GM15510 (cell line): ENCODE measurements around the gene NKAIN4.

Experiments
- POLR2A ChIP-seq: IDR thresholded peaks from 3 replicates; pipeline ENCODE4 v1.6.1; 2011; ENCODE audit warnings: borderline replicate concordance; ENCODE audit not compliant: insufficient read length; ENCODE audit errors: extremely low read depth

NKAIN4 gene

GRCh38 chr20:63272105-63273058 lies 18.1 kb upstream of the NKAIN4 start, which contains the start of gene ARFGAP1:
Gene ARFGAP1, plus strand, starts transcription at chr20:63272813. Its CDS starts 2,768 bp downstream, at chr20:63275581.
- peak; percentile 85 for TF ChIP-seq POLR2A

GRCh38 chr20:63270606-63271325 lies 16.5 kb upstream of the NKAIN4 start:
- no peak for TF ChIP-seq POLR2A

- TF ChIP-seq POLR2A: no peak
Observed at GRCh38 chr20:63269724-63270123, 15.5 kb upstream of the NKAIN4 start.

- TF ChIP-seq POLR2A: no peak
Observed at GRCh38 chr20:63268671-63269439, 14.6 kb upstream of the NKAIN4 start.

GRCh38 chr20:63268256-63268655 lies 14.0 kb upstream of the NKAIN4 start:
- no peak for TF ChIP-seq POLR2A

- TF ChIP-seq POLR2A: no peak
Observed at GRCh38 chr20:63267691-63268090, 13.4 kb upstream of the NKAIN4 start.

GRCh38 chr20:63265891-63266515 lies 11.7 kb upstream of the NKAIN4 start:
- no peak for TF ChIP-seq POLR2A

GRCh38 chr20:63264519-63264918 lies 10.3 kb upstream of the NKAIN4 start:
- TF ChIP-seq POLR2A: no peak

- TF ChIP-seq POLR2A: no peak
Observed at GRCh38 chr20:63264000-63264399, 9.7 kb upstream of the NKAIN4 start.

GRCh38 chr20:63262836-63263235 lies 8.6 kb upstream of the NKAIN4 start:
- TF ChIP-seq POLR2A: no peak

- no peak for TF ChIP-seq POLR2A
Observed at GRCh38 chr20:63261795-63262528, 7.7 kb upstream of the NKAIN4 start.

GRCh38 chr20:63261060-63261794 lies 7.0 kb upstream of the NKAIN4 start:
- TF ChIP-seq POLR2A: no peak

GRCh38 chr20:63260521-63260920 lies 6.3 kb upstream of the NKAIN4 start:
- TF ChIP-seq POLR2A: no peak
